ENCODE measurements around the gene AKAP13.
"Not testable (repeated sequence)": the region's sequence is repeated elsewhere in the genome, so short reads cannot be mapped to it uniquely, and the experiment has no call there.

Gene AKAP13

DNA sequence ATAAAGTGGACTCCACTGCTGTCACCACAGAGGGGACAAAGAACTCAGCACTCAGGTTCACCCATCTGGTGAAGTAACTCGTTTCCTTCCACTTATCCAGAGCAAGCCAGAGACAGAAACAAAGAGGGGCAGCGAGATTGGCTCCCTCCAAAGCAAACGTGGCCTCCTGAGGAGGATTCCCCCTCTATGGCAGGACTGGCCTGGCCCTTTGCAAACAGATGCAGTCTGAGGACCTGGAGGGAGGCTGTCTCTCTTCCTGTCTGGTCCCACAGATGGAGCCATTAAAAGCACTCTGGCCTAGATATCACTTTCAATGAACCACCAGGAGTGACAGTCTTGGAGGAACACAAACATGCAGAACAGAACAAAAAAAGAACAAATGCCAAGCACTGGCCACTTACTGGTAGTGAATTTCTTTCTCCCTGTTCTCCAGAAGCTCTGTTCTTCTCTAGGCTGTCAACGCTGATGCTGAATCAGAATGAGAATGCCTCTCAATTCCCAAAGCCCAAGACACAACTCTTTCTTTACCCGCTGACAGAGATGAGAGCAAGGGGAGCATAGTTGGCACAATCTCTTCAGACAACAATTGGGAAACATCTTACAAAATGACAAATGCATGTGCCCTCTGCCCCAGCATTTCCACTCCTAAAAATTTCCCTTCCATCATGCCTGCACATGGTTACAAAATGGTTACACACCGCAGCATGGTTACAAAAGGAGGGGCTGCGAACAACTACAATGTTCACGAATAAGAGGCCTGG, 400.0 kb downstream of the AKAP13 start:
- no peak for DNase-seq

DNA sequence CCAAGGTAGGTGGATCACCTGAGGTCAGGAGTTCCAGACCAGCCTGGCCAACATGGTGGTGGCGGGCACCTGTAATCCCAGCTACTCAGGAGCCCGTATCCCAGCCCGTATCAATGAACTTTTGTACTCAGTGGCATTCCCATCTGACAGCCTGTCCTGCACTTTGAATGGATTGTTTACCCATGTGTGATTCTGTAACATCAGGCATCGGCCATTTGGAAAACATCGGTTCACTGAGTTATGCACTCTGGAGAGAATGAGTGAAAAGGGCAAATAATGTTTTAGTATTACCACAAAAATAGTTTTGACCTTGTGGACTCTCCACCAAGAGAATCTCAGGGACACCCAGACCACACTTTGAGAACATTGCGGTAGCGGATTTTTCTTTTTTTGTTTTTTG, 400.7 kb downstream of the AKAP13 start:
- no peak for DNase-seq

DNA sequence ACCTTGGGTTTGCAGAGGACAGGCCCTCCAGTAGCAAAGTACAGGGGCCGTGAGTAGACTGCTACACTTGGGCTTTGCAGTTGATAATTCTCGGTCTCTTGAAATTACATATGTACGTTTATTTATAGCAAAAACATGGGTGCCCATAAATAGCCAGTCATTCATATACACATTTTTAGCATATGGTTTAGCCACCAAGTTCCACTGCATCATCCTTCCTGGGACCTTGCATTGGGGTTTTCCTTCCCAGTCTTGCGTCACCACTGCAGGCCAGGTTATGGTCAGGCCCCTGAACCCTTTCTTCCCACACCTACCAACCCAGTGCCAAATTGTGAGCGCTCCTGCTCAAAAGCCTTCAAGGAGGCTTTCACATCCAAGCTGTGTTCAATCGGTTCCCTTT, 401.7 kb downstream of the AKAP13 start:
- no peak for DNase-seq

DNA sequence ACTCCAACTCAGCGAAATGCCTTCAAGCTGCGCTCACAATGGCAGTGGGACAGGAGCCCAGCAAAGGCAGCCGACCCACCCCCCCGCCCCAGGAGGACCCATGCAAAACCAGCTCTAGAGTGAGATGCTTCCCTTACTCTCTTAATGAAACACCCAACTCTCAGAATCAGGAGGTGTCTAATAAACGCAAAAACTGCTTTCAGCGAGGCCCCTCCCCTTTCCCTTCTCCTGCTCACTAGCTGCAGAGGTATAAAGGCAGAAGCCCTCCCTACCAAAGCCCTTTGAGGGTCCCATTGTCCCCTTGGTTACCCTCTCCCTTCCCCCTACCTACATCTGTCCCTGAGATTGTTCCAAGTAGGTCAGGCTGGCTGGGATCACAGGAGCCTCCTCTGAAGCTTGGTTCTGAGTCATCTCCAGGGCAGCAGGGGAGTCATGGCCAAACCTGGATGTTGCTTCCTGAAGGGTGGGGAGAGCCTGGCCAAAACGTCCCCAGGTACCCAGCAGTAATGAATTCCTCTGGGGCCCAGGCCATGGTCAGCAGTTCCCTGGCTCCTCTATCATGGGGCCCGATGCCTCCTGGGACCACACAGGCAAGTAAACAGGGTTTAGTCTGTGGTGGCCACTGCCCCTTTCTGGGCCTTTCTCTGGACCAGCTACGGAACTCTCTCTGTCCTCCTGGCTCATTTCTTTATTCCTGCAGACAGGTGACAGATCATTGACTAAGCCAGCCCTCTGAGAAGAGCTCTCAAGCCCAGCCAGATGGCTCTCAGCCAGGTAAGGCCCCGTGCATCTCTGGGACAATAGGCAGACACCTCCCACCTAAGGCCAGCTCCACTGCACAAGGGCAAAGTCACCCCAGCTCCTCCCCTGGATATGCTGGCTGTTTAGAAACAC, 405.7 kb downstream of the AKAP13 start:
- no peak for DNase-seq

DNA sequence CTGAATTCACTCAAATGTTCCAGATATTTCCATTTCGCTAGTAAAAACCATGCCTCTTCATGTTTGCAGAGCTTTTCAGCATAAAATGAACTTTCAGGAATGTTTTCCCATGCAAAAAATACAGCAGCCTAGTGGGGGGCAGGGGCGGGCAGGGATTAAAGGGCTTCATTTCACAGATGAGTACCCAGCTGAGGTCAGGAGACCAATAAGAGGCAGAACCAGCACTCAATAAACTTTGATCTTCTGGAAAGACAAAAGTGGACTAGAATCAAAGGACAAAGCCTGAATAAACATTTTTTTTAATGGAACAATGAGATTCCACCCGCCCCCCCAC, 406.3 kb downstream of the AKAP13 start:
- DNase-seq = no peak

DNA sequence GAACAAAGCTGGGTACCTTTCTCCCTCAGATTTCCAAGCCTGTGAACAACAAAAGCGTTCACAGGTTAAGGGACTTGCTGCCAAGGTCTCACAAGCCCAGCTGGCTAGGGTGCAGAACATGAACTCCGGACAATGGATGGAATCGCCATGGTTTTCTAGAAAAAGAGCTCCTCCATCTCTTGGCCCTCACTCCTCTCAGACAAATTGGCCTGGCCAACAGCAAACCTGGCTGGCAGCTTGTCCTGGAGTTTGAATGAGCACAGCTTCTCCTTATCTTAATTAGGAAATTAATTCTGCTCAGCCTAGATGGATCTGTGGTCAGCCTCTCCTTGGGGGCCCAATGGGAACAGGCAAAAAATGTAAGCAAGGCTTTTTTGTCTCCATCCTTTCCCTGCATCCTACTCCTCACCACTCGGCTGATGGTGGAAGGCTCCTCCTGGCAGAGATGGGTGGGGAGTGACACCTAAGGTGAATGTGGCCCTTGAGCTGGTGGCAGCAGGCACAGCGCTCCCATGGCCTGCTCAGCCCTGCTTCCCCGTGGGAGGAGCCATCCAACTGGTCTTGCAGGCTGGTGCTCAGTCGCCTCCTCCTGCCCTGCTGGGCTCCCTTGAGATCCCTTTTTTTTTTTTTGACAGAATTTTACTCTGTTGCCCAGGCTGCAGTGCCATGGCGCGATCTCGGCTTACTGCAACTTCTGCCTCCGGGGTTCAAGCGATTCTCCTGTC, 408.5 kb downstream of the AKAP13 start:
- DNase-seq = no peak

DNA sequence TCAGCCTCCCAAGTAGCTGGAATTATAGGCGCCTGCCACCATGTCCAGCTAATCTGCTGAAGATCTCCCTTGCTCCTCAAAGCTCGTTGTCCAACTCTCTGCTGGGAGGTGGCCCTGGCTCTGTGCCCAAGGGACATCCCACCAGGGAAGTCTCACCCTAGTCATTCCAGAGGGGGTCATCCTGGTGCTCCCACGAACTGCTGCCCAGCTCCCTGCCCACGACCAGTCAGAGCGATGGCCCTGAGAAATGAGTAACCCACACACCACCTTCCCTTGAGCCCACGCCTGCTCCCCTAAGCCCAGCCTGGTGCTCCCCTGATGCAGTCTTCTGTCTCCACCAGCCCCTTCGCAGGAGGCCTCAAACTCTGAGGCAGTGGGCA, 409.1 kb downstream of the AKAP13 start:
- no peak for DNase-seq

DNA sequence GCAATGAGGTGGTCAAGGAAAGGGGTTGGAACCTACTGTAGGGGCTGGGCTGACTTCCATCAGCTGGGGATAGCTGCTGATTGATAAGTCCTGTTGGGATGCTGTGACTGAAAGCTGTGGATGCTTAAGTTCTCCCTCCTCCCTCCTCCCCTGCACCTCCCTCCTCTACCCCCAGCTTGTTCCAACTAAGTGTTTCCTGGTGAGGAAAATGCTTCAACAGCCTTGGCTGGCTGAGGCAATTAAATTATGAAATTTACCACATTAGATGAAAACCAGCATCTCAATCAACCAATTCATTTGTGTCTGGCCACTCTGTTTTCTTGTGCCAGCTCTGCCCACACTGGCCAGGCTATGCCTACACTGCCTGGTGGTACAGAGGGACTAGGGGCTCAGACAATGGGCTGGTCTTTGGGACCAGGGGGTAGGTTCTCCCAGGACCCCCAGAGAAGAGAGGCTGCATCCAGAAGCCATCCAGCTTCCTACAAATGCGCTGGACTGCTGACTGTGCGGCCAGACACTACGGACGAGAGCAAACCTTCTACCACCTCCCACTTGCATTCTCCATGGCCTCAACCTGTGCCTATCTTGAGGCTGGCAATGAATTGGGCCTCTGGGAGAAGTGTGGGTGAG, 411.8 kb downstream of the AKAP13 start:
- DNase-seq = no peak

DNA sequence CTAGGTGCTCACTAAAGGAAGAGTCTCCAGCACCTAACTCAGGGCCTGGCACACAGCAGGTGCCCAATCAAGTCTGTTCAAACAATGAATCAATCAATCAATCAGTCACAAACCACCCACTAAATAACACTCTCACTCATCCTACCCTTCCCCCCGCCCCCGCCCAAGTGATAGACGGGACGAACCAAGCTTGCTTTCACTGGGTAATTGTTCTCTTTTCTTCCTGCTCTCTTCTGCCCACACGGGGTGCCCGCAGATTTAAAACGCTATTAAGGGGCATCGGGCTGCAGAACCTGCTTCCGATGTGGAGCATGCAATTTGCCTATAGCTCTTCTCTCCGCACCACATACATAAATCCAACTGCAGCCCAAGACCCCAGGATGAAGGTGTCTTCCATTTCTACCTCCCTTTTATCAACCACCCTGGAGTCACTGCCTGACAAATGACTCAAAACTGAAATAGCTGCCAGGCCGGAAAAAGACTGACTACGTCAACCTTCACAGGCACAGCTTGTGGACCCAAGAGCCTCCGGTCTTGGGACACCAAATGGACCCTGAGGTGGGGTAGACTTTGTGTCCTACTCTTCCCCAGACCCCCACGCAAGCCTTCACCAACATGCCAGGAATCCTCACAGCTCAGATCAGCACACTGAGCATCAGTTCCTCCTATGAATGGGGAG, 412.6 kb downstream of the AKAP13 start:
- peak in 1 of 2 donors; percentile 15 for DNase-seq

DNA sequence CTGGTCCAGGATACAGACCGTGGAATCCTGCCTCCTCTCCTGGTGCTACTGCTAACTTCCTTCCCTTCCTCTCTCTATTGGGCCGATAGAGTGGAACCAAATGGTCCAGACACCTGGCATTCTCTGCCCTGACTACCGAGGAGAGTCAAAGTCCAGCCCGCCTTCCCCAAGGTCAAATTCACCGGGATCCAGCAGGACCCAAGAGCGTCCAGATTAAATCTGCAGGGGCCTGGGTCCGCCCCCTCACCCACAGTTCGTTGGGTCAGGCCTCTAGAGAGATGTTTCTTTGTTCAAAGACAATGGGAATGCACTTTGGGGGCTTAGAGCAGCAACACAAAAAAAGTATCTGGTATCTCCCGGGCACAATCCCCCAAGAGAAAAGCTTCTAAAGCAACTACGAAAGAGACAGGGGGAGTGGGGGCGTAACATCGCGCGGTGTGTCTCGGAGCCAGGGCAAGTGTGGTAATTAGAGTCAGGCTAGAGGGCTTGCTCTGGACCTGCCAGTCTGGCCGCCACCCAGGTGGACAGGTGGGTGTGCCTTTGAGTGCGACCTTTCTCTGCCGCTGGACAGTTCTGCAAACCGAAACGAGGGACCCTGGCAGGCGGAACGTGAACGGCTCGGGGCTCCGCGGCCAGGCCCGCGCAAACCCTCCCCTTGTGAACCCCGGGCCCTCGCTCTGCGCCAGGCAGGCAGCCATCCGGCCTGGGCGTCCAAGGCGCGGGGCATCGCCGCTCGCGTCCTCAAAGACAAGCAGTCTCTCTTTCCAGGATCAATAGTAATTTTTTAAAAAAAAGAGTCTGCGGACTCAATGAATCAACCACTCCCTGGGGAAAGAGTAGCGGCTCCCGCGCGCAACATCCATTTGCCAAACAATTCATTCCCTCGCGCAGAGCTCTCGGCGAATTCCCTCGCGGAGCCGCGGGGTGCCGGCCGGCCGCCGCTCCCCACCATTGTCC, 413.5 kb downstream of the AKAP13 start:
- peak; percentile 36 for DNase-seq

DNA sequence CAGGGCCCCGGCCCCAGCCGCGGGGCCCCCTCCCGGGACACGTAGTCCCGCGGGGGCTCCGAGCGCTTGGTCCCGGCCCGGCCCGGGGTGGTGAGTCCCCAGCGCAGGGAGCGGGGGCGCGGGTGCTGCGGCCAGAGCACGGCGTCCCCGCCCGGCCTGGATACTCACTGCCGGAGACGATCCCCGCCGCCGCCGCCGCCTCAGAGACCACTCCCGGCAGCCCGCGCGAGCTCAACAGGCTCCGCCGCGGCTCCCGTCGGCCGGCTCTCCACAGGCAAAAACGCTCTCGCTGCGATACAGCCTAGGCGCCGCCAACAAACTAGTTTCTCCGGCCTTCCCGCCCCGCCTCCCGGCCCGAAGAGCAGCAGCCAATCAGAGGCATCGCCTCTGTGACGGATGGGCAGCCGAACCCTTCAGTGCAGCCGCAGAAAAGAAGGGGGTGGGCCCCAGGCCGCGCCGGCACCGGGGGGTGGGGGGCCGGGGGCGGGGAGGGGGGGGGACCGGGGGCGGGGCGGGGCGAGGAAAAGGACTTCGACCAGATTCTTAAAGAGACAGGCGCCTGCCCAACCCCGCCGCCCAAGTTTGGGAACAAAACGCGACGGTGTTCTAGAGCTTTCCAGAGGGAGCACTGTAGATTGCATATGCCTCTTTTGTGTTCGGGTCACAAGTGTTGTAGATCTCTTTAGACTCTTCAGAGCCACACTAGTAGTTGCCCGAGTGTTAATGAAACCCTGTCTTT, 414.4 kb downstream of the AKAP13 start, which contains the start of gene KLHL25:
Gene KLHL25 (minus strand): TSS at position 328 of the 739 bp plus-strand sequence. CDS start 25,115 bp downstream, outside the sequence.
- DNase-seq = peak; percentile 81 to 83

DNA sequence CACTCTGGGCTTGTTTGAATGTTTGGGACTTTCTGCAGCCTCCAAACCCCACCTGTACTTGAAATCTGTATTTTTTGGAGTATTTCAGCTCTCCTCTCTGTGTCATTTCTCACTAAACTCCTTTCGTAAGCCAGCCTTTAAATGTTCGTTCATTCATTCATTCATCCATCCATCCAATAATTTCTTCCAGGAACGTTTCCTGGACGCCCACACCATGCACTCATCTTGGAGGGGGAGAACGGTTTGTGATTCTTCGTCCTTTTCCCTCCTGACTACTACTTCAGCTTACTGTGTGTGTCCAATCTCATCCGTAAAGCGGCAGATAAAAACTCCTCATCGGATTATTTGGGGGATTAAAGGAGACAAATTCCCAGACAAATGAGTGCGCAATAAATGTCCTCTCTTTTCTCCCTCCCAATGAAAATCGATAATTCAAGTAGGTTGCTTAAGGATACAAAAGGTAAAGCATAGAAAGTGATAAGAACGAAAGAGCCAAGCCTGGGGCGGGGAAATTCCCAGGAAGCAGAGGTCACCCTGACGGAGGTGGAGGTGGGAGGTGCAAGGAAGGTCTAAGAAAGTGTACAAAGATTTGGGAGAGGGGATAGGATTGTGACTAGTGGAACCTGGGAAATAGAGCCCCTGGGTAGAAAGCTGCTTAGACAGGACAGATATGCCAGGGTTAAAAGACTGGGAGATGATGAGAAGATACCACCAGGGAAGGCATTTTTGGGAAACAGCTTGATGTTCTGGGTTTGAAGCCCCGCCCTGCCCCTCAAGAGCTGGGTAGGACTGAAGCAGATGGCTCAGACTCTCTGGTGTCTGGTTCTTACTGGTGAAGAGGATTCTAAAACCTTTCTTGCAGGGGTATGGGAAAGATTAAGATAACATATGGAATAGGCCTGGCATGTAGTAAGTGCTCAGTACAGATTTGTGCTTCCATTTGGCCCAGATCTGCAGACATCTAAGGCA, 415.2 kb downstream of the AKAP13 start:
- DNase-seq = no peak

DNA sequence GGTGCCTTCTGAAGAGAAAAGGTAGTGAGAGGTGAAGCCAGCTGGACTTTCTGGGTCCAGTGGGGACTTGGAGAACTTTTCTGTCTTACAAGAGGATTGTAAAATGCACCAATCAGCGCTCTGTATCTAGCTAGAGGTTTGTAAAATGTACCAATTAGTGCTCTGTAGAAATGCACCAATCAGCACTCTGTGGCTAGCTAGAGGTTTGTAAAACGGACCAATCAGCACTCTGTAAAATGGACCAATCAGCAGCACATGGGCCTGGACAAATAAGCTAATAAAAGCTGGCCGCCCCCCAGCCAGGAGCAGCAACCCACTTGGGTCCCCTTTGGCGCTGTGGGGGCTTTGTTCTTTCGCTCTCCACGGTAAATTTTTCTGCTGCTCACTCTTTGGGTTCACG, 416.0 kb downstream of the AKAP13 start:
- not testable (repeated sequence) for DNase-seq
